ENCODE results near the gene ANXA8. TPM values are rescaled to one million over a fixed set of nuclear protein-coding genes. Genes with fewer than 3 reads are reported as not detected.

The ANXA8 gene
- total RNA-seq, 4 donors from 2014 or later, result 101 to 213 (median 180) TPM

DNA sequence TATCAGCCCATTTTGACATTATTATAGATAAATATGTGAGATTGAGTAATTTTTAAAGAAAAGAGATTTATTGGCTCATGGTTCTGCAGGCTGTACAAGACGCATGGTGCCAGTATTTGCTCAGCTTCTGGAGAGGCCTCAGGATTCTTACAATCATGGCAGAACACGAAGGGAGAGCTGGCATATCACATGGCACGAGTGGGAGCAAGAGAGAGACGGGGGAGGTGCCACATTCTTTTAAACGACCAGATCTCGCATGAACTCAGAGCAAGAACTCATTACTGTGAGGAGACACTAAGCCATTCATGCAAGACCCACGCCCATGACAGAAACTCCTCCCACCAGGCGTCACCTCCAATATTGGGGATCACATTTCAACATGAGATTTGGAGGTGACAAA is 59.7 kb downstream of the ANXA8 start:
- no peak for DNase-seq
- no peak for TF ChIP-seq POLR2A (IDR thresholded peaks at IDR 0.05)
- TF ChIP-seq, protein P1, sequence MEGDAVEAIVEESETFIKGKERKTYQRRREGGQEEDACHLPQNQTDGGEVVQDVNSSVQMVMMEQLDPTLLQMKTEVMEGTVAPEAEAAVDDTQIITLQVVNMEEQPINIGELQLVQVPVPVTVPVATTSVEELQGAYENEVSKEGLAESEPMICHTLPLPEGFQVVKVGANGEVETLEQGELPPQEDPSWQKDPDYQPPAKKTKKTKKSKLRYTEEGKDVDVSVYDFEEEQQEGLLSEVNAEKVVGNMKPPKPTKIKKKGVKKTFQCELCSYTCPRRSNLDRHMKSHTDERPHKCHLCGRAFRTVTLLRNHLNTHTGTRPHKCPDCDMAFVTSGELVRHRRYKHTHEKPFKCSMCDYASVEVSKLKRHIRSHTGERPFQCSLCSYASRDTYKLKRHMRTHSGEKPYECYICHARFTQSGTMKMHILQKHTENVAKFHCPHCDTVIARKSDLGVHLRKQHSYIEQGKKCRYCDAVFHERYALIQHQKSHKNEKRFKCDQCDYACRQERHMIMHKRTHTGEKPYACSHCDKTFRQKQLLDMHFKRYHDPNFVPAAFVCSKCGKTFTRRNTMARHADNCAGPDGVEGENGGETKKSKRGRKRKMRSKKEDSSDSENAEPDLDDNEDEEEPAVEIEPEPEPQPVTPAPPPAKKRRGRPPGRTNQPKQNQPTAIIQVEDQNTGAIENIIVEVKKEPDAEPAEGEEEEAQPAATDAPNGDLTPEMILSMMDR (IDR thresholded peaks at IDR 0.05), result no peak
- no peaks in the 10 kb centered on the region for H3K36me3 ChIP-seq
- no peak overlapping the region for H3K4me3 ChIP-seq
- intact Hi-C loops (cut with DNase I), result no loop called here
- H3K9me3 ChIP-seq, result no peaks in the 10 kb centered on the region
- 68 to 80% methylated on average over 8 of the region's 8 CpGs for WGBS, 2 donors
- no peaks in the 10 kb centered on the region for H3K27me3 ChIP-seq
- no peak overlapping the region for H3K27ac ChIP-seq
- H3K4me1 ChIP-seq, result no peaks in the 10 kb centered on the region

DNA sequence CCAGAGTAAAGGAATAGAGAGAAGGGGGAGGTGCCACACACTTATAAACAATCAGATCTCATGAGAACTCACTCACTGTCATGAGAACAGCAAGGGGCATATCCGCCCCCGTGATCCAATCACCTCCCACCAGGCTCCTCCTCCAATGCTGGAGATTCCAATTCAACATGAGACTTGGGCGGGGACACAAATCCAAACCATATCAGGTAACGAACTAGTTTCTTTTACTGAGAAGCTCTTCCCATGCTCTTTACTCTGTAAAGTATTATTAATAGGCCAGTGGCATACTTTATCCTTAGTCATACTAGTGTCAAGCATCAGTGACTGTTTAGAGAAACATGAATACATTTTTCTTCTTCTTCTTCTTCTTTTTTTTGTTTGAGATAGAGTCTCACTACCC is 60.4 kb downstream of the ANXA8 start:
- 78 to 89% methylated on average over 4 of the region's 4 CpGs for WGBS, 2 donors

DNA sequence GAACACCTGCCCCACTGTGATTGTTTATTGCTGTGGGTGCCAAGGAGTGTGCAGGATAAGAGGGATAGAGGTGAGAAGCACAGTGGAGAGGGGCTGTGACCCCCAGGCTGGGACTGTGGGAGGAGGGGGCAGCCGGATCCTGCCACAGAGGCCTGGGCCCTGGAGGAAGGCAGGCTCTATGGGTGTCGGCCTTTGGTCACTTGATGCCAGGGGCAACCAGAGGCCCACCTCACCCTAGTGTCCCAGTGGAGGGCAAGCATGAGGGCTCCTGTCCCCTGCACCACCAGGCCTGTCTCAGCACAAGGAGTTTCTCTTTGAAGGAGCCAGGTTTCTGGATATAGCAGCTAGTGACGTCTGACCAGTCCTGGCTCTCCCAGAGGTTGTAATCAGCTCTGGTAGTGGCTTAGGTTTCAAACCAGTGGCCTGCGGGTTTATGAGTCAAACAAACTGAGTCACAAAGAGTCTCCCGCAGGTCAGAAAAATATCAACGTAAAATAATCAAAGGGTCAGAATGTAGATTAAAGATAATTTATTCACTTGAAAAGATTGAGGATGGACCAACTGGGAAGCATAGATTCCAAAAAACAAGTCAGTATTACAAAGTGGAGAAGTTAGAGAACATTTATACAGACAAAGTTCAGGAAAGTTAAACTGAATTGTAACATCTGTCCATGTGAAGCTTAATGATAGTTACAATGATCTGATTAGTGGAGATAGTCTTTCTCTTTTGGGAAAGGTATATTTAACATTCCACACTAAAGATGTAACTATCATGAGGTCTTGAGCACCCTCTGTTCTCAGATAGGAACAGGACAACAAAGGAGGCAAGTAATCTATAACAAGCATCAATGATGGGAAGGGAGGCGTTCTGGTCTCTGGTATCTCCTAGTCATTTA is 62.6 kb downstream of the ANXA8 start:
- no peak overlapping the region for H3K4me3 ChIP-seq
- DNase-seq, result no peak
- H3K27ac ChIP-seq, result no peak overlapping the region
- H3K27me3 ChIP-seq, result no peaks in the 10 kb centered on the region
- no peaks in the 10 kb centered on the region for H3K4me1 ChIP-seq
- no peaks in the 10 kb centered on the region for H3K36me3 ChIP-seq
- 64 to 80% methylated on average over 5 to 7 of the region's 7 CpGs for WGBS, 2 donors
- TF ChIP-seq, protein P1 (IDR thresholded peaks at IDR 0.05), result no peak
- no peak for TF ChIP-seq POLR2A (IDR thresholded peaks at IDR 0.05)
- intact Hi-C loops (cut with DNase I), result no loop called here
- no peaks in the 10 kb centered on the region for H3K9me3 ChIP-seq

More for the DNA sequence above, 60.4 kb downstream of the ANXA8 start:
- no peaks in the 10 kb centered on the region for H3K36me3 ChIP-seq
- no peaks in the 10 kb centered on the region for H3K9me3 ChIP-seq
- no peak overlapping the region for H3K27ac ChIP-seq
- H3K4me3 ChIP-seq, result no peak overlapping the region
- intact Hi-C loops (cut with DNase I), result no loop called here
- TF ChIP-seq, protein P1 (IDR thresholded peaks at IDR 0.05), result no peak
- TF ChIP-seq POLR2A (IDR thresholded peaks at IDR 0.05), result no peak
- H3K27me3 ChIP-seq, result no peaks in the 10 kb centered on the region
- no peaks in the 10 kb centered on the region for H3K4me1 ChIP-seq
- no peak for DNase-seq

DNA sequence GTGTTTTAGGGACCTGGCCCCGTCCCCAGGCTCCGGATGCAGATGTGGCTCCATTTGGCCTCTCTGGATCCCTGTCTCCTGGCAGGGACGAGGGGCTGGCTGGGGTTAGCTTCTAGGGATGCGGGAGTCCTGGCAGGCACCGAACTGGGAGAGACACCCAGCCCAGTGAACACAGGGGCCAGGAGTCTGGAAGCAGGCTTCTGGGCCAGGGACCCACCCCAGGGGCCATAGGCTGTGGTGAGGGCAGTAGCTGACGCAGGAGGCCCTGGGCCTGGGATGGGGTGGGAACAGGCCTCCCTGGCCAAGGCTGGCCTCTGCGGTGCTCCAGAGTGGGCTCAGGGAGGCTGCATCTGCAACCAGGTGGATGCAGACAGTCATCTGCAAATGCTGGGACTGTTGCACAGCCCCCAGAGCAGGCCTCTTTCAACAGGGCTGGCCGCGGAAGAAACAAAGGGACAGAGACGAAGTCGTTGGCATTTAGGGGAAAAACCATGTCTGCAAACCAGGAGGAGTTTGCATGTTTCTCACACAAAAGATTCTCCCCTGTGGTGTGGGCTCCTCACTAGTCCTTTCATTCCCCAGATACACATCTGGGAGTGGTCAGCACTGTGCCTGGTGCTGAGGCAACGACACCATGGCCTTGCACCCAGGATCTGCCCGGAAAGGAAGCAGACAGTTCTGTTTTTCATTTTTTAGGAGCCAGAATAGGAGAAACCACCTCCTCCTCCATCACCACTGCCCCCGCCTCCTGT is 63.4 kb downstream of the ANXA8 start:
- no peaks in the 10 kb centered on the region for H3K36me3 ChIP-seq
- WGBS, 2 donors, result 73 to 91% methylated on average over 2 to 10 of the region's 14 CpGs
- intact Hi-C loops (cut with DNase I), result no loop called here
- DNase-seq, result no peak
- H3K9me3 ChIP-seq, result no peaks in the 10 kb centered on the region
- no peak overlapping the region for H3K4me3 ChIP-seq
- H3K27me3 ChIP-seq, result no peaks in the 10 kb centered on the region
- no peak overlapping the region for H3K27ac ChIP-seq
- H3K4me1 ChIP-seq, result no peaks in the 10 kb centered on the region
- TF ChIP-seq, protein P1 (IDR thresholded peaks at IDR 0.05), result no peak
- no peak for TF ChIP-seq POLR2A (IDR thresholded peaks at IDR 0.05)

DNA sequence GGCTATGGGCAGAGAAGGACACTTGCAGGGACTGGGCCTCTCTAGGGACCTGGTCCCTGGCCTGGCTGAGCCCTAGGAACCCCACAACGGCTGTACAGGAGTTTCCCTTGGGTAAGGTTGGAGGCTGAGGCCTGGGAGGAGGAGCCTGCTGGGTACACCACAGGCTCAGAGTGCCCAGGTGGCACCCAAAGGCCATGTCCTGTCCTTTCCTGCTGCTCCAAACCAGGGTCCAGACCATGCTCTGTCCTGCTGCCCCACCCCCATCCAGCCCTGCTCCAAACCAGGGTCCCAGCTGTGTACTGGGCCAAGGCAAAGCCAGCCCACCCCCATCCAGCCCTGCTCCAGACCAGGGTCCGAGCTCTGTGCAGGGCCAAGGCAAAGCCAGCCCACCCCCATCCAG is 64.5 kb downstream of the ANXA8 start:
- no peaks in the 10 kb centered on the region for H3K4me1 ChIP-seq
- no peaks in the 10 kb centered on the region for H3K27me3 ChIP-seq
- no peaks in the 10 kb centered on the region for H3K36me3 ChIP-seq
- intact Hi-C loops (cut with DNase I), result no loop called here
- no peak overlapping the region for H3K27ac ChIP-seq
- TF ChIP-seq, protein P1 (IDR thresholded peaks at IDR 0.05), result no peak
- TF ChIP-seq POLR2A (IDR thresholded peaks at IDR 0.05), result no peak
- no peak for DNase-seq
- no peaks in the 10 kb centered on the region for H3K9me3 ChIP-seq
- H3K4me3 ChIP-seq, result no peak overlapping the region
- WGBS, 2 donors, result 71% methylated on average over 1 of the region's 2 CpGs; no CpG with 5 or more reads in 1 of the 2 donors

All from esophagus squamous epithelium (tissue), 5 donors.